ENCODE measurements around the gene DHX32. TPM values are rescaled to one million over a fixed set of nuclear protein-coding genes. Genes with fewer than 3 reads are reported as not detected.

The DHX32 gene
- total RNA-seq, 1 donor from 2014 or later, result 53.4 TPM

GRCh38 chr10:125852487-125852886, 28.6 kb downstream of the DHX32 start:
- no peak overlapping the region for H3K4me3 ChIP-seq
- TF ChIP-seq EZH2 (IDR thresholded peaks at IDR 0.05), result no peak
- no peak for TF ChIP-seq CTCF (IDR thresholded peaks at IDR 0.05)
- TF ChIP-seq EZH2phosphoT487 (IDR thresholded peaks at IDR 0.05), result no peak
- H3K9me3 ChIP-seq (ENCODE audit: low read depth), result no peaks in the 10 kb centered on the region
- no peaks in the 10 kb centered on the region for H3F3A ChIP-seq (ENCODE audit: low read depth)
- H3K27me3 ChIP-seq, result no peaks in the 10 kb centered on the region
- H3K9me3 Mint-ChIP-seq, result no peaks in the 10 kb centered on the region
- no peak overlapping the region for H3K4me2 ChIP-seq
- DNase-seq (ENCODE audit: low spot score), result no peak
- H4K20me1 ChIP-seq (ENCODE audit: low read depth), result no peaks in the 10 kb centered on the region
- no peak overlapping the region for H3K27ac ChIP-seq
- peaks cover 29% of the 10 kb centered on the region for H3K36me3 Mint-ChIP-seq
- peaks cover 2% of the 10 kb centered on the region for H3K27me3 Mint-ChIP-seq (ENCODE audit: insufficient read depth, low read depth)
- no peaks in the 10 kb centered on the region for H3K4me1 ChIP-seq
- no peak overlapping the region for H2AFZ ChIP-seq (replicated peaks)
- no peaks in the 10 kb centered on the region for H3K36me3 ChIP-seq
- no peak overlapping the region for H3K27ac Mint-ChIP-seq
- H3K4me1 Mint-ChIP-seq, result no peaks in the 10 kb centered on the region
- H3K4me3 Mint-ChIP-seq, result no peak overlapping the region
- H3K79me2 ChIP-seq (ENCODE audit: low read depth), result no peaks in the 10 kb centered on the region
- no peak overlapping the region for H3K9ac ChIP-seq

GRCh38 chr10:125850766-125851731, 30.0 kb downstream of the DHX32 start:
- Histone ChIP-seq H3K27ac (peak overlapping the region; percentile 6), H3K9ac (peak overlapping the region; percentile 11), H3K79me2 (ENCODE audit: low read depth) (no peaks in the 10 kb centered on the region), H4K20me1 (ENCODE audit: low read depth) (no peaks in the 10 kb centered on the region), H2AFZ (replicated peaks) (no peak overlapping the region), H3K4me2 (no peak overlapping the region), H3K4me3 (no peak overlapping the region), H3F3A (ENCODE audit: low read depth) (no peaks in the 10 kb centered on the region), H3K4me1 (no peaks in the 10 kb centered on the region), H3K27me3 (no peaks in the 10 kb centered on the region), H3K36me3 (no peaks in the 10 kb centered on the region), H3K9me3 (ENCODE audit: low read depth) (no peaks in the 10 kb centered on the region)
- Mint-ChIP-seq H3K4me1 (no peaks in the 10 kb centered on the region), H3K4me3 (no peak overlapping the region), H3K27me3 (ENCODE audit: insufficient read depth, low read depth) (peaks cover 2% of the 10 kb centered on the region), H3K36me3 (peaks cover 35% of the 10 kb centered on the region), H3K27ac (no peak overlapping the region), H3K9me3 (no peaks in the 10 kb centered on the region)
- no peak for DNase-seq (ENCODE audit: low spot score)
- TF ChIP-seq EZH2 (IDR thresholded peaks at IDR 0.05) (no peak), CTCF (IDR thresholded peaks at IDR 0.05) (no peak), EZH2phosphoT487 (IDR thresholded peaks at IDR 0.05) (no peak)

GRCh38 chr10:125849448-125849847, 31.6 kb downstream of the DHX32 start:
- TF ChIP-seq CTCF (IDR thresholded peaks at IDR 0.05), result no peak
- H3K4me2 ChIP-seq, result no peak overlapping the region
- H3K9me3 ChIP-seq (ENCODE audit: low read depth), result no peaks in the 10 kb centered on the region
- no peaks in the 10 kb centered on the region for H3F3A ChIP-seq (ENCODE audit: low read depth)
- H2AFZ ChIP-seq (replicated peaks), result no peak overlapping the region
- no peak overlapping the region for H3K27ac ChIP-seq
- no peak overlapping the region for H3K9ac ChIP-seq
- Mint-ChIP-seq H3K4me3 (no peak overlapping the region), H3K27me3 (ENCODE audit: insufficient read depth, low read depth) (peaks cover 2% of the 10 kb centered on the region), H3K4me1 (no peaks in the 10 kb centered on the region), H3K36me3 (peaks cover 35% of the 10 kb centered on the region), H3K27ac (no peak overlapping the region), H3K9me3 (no peaks in the 10 kb centered on the region)
- no peak for DNase-seq (ENCODE audit: low spot score)
- H3K4me1 ChIP-seq, result no peaks in the 10 kb centered on the region
- H3K79me2 ChIP-seq (ENCODE audit: low read depth), result no peaks in the 10 kb centered on the region
- H3K4me3 ChIP-seq, result no peak overlapping the region
- H4K20me1 ChIP-seq (ENCODE audit: low read depth), result no peaks in the 10 kb centered on the region
- H3K27me3 ChIP-seq, result no peaks in the 10 kb centered on the region
- H3K36me3 ChIP-seq, result no peaks in the 10 kb centered on the region
